NB4 (cell line): Measurements from ENCODE around the gene CSTF3.
"Not testable (repeated sequence)": the region's sequence is repeated elsewhere in the genome, so short reads cannot be mapped to it uniquely, and the experiment has no call there.

ENCODE experiments used
- DNase-seq: peaks from one replicate; pipeline ENCODE4 v3.0.0; 2010; ENCODE audit warnings: low read depth
- H3K4me3 ChIP-seq: one replicate; pipeline ENCODE4 v1.5.1; 2011; ENCODE audit warnings: mild to moderate bottlenecking, low read depth, low read length, moderate library complexity
- CTCF ChIP-seq: IDR thresholded peaks from one replicate; pipeline ENCODE4 v1.5.1; 2012; ENCODE audit warnings: low read depth, low read length
- MAX ChIP-seq: IDR thresholded peaks from 2 replicates; pipeline ENCODE4 v1.6.1; 2011; ENCODE audit warnings: low read depth, low read length
- MYC ChIP-seq: IDR thresholded peaks from 2 replicates; pipeline ENCODE4 v1.6.1; 2011; ENCODE audit warnings: low read depth, low read length
- POLR2A ChIP-seq: IDR thresholded peaks from 2 replicates; pipeline ENCODE4 v1.6.1; 2011; ENCODE audit warnings: mild to moderate bottlenecking; ENCODE audit not compliant: insufficient read length; ENCODE audit errors: extremely low read depth

Gene CSTF3

DNA sequence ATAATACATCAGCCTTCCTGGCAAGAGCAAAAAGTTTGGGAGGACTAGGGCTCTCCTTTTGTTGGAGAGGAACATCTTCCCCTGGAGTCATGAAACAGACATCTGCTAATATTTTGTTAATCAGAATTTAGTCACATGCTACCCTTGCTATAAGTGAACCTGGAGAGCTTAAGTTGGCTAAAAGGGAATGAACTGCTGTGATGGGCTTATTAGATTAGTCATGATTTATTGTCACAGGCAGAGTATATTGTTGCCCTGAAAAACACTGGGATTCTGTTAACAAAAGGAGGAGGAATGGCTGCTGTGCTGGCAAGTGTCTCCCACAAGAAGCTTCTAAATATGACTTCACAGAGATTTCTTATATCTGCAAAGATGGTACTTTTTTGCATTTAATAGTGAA is 105.9 kb downstream of the CSTF3 start:
- TF ChIP-seq MAX (no peak), POLR2A (no peak), CTCF (no peak), MYC (no peak)
- H3K4me3 ChIP-seq: no peak overlapping the region

DNA sequence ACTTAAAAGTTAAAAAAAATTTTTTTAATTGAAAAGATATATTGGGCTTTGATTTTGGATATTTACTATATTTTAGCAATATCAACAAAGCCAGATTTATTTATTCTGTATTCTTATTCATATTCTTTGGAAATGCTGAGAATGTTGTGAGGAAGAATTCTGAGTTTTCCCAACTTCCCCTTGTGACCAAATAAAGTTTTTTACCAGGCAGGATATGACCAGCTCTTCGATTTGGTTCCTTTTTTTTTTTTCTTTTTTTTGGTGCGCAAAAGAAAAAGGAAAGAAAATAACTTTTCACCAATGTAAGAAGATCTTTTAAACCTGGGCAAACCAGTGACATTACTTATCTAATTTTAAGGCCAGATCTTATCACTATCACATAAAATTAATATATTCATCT is 109.0 kb downstream of the CSTF3 start:
- TF ChIP-seq POLR2A (no peak), MAX (no peak), CTCF (no peak), MYC (no peak)
- no peak overlapping the region for H3K4me3 ChIP-seq
- peak; percentile 40 for DNase-seq

More for the DNA sequence above, 105.9 kb downstream of the CSTF3 start:
- DNase-seq: no peak

- not testable (repeated sequence) for DNase-seq
Measured at GRCh38 chr11:33049565-33050408, 111.5 kb downstream of the CSTF3 start.

DNA sequence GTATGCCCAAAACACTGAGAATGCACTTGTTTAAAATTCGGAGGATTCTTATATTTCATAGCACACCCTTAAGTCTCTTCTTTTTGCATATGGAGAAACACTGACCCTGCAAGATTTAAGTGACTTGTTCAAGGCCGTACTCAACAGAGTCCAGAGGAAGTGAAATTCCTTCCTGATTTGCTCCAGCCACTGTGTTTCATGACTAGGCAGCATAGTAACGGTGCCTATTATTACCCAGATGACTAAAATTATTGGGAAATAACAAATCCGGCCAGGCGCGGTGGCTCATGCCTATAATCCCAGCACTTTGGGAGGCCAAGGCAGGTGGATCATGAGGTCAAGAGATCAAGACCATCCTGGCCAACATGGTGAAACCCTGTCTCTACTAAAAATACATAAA is 112.6 kb downstream of the CSTF3 start:
- DNase-seq, H3K4me3 ChIP-seq: not testable (repeated sequence)

More at GRCh38 chr11:33049565-33050408, 111.5 kb downstream of the CSTF3 start:
- H3K4me3 ChIP-seq: not testable (repeated sequence)

- H3K4me3 ChIP-seq: no peak overlapping the region
- no peak for DNase-seq
- TF ChIP-seq CTCF (no peak), MAX (no peak), MYC (no peak), POLR2A (no peak)
Measured at GRCh38 chr11:33045551-33046255, 115.6 kb downstream of the CSTF3 start.

DNA sequence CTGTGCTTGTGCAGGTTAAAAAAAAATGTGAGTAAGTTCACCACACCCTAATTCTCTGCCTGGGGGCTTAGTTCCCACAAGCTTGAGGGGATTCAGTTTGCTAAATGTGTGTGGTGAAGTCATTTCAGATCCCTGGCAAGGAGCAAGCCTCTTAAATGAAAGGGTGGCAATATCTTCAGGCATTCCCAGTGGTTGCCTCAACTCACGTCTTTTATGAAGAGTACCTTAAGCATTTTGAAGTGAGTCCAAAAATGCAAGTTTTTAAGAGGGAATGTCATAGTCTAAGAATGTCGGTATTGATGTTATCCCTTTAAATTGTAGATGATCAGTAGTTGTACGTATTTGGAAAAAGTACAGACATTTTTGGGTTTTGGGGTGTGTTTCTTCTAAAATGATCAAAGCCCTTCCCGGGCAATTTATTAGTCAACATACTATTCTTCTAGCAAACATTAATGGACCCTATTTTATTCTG is 117.0 kb downstream of the CSTF3 start:
- no peak for DNase-seq
- TF ChIP-seq POLR2A (no peak), MAX (no peak), CTCF (no peak), MYC (no peak)
- no peak overlapping the region for H3K4me3 ChIP-seq
